GM12864 (cell line): ENCODE data around the gene TLR1.

Source experiments
- DNase-seq: peaks from one replicate; pipeline ENCODE4 v3.0.0-alpha.2; 2011; ENCODE audit warnings: low read depth
- H3K4me3 ChIP-seq: 2 replicates; pipeline ENCODE4 v1.5.1; 2011; ENCODE audit warnings: mild to moderate bottlenecking, low read depth, low read length, control low read depth
- CTCF ChIP-seq: IDR thresholded peaks from 2 replicates; pipeline ENCODE4 v1.5.1; 2011; ENCODE audit warnings: low read depth, mild to moderate bottlenecking, moderate library complexity, low read length, control low read depth, inconsistent platforms; ENCODE audit errors: missing control alignments

TLR1 gene

GRCh38 chr4:38821739-38822138 lies 17.1 kb upstream of the TLR1 start:
- TF ChIP-seq CTCF, result no peak
- H3K4me3 ChIP-seq, result no peak overlapping the region
- DNase-seq, result no peak

- no peak for TF ChIP-seq CTCF
- H3K4me3 ChIP-seq, result no peak overlapping the region; the same call in 1 of the 2 replicates
- no peak for DNase-seq
Measured at GRCh38 chr4:38820329-38821061, 15.9 kb upstream of the TLR1 start.

- no peak for TF ChIP-seq CTCF
- no peak for DNase-seq
- no peak overlapping the region; the same call in 1 of the 2 replicates for H3K4me3 ChIP-seq
Measured at GRCh38 chr4:38819569-38819968, 15.0 kb upstream of the TLR1 start.

- DNase-seq, result no peak
- H3K4me3 ChIP-seq, result no peak overlapping the region
- TF ChIP-seq CTCF, result no peak
Measured at GRCh38 chr4:38818441-38818976, 13.9 kb upstream of the TLR1 start.

GRCh38 chr4:38815885-38816782 lies 11.5 kb upstream of the TLR1 start:
- no peak overlapping the region for H3K4me3 ChIP-seq
- TF ChIP-seq CTCF, result no peak
- DNase-seq, result no peak

- TF ChIP-seq CTCF, result no peak
- DNase-seq, result no peak
- no peak overlapping the region for H3K4me3 ChIP-seq
Measured at GRCh38 chr4:38814386-38814785, 9.8 kb upstream of the TLR1 start.
